IMR-90 (cell line): ENCODE measurements around the gene KRT16. TPM values are rescaled to one million over a fixed set of nuclear protein-coding genes. Genes with fewer than 3 reads are reported as not detected.

Experiments
- ATAC-seq: fragments of 200-7000 bp; cut with Tn5 transposase; 2 replicates; pipeline ENCODE4 v1.9.1; 2020; ENCODE audit warnings: low read depth, mild to moderate bottlenecking, moderate library complexity
- BruUV-seq: library from RNA; stranded (reverse); fragments of 400-500 nt; replicated peaks from 2 replicates; lab custom pipeline; 2021; lab: Mats Ljungman, UMichigan
- CTCF ChIA-PET: fragments of 300-600 bp; formaldehyde crosslinking; extraction: SDS; loops from one replicate; lab custom pipeline; 2021; ENCODE audit warnings: antibody characterized with exemption; lab: Yijun Ruan, JAX
- POLR2A ChIA-PET: fragments of 300-600 bp; sonication (Branson Sonifier 250); formaldehyde crosslinking; loops from one replicate; lab custom pipeline; 2022; ENCODE audit warnings: antibody characterized with exemption; ENCODE audit not compliant: unreplicated experiment; lab: Charles Lee
- DNase-seq: peaks from one replicate; pipeline ENCODE4 v3.0.0; 2013
- H2AFZ ChIP-seq: replicated peaks from 2 replicates; pipeline ENCODE3; 2013; ENCODE audit warnings: low read length, mild to moderate bottlenecking; ENCODE audit not compliant: poor library complexity
- H2AK5ac ChIP-seq: 2 replicates; pipeline ENCODE4 v1.6.1; 2013; ENCODE audit warnings: low read depth, low read length, inconsistent platforms
- H2AK9ac ChIP-seq: replicated peaks from 2 replicates; pipeline ENCODE3; 2013; ENCODE audit warnings: mild to moderate bottlenecking, low read depth, low read length, moderate library complexity; ENCODE audit not compliant: poor library complexity
- H2BK120ac ChIP-seq: 2 replicates; pipeline ENCODE4 v1.6.1; 2013; ENCODE audit warnings: low read depth, low read length, inconsistent platforms
- H2BK15ac ChIP-seq: 3 replicates; pipeline ENCODE4 v1.6.1; 2013; ENCODE audit warnings: low read depth, low read length, inconsistent platforms
- H2BK20ac ChIP-seq: 2 replicates; pipeline ENCODE4 v1.6.1; 2013; ENCODE audit warnings: low read depth, mild to moderate bottlenecking, inconsistent platforms, low read length, moderate library complexity
- H2BK5ac ChIP-seq: 2 replicates; pipeline ENCODE4 v1.6.1; 2013; ENCODE audit warnings: mild to moderate bottlenecking, low read depth, low read length, inconsistent platforms; ENCODE audit not compliant: poor library complexity, severe bottlenecking
- H3K14ac ChIP-seq: replicated peaks from 2 replicates; pipeline ENCODE4 v1.6.1; 2013; ENCODE audit warnings: low read depth, low read length, inconsistent platforms
- H3K18ac ChIP-seq: 2 replicates; pipeline ENCODE4 v1.6.1; 2013; ENCODE audit warnings: low read depth, low read length, control low read depth
- H3K23ac ChIP-seq: 2 replicates; pipeline ENCODE4 v1.6.1; 2013; ENCODE audit warnings: low read depth, low read length, inconsistent platforms
- H3K27ac ChIP-seq: 2 replicates; pipeline ENCODE4 v1.5.1; 2013; ENCODE audit warnings: mild to moderate bottlenecking, control low read depth, low read length; ENCODE audit not compliant: insufficient read depth
- H3K27me3 ChIP-seq: 2 replicates; pipeline ENCODE4 v1.6.1; 2013; ENCODE audit warnings: low read length; ENCODE audit not compliant: control insufficient read depth, insufficient read depth
- H3K36me3 ChIP-seq: 2 replicates; pipeline ENCODE4 v1.6.1; 2013; ENCODE audit warnings: low read length, mixed read lengths; ENCODE audit not compliant: control insufficient read depth, insufficient read depth
- H3K4ac ChIP-seq: 2 replicates; pipeline ENCODE4 v1.6.1; 2013; ENCODE audit warnings: low read depth, low read length, inconsistent platforms
- H3K4me1 ChIP-seq: 2 replicates; pipeline ENCODE4 v1.6.1; 2013; ENCODE audit warnings: low read length, mixed read lengths; ENCODE audit not compliant: control insufficient read depth, insufficient read depth
- H3K4me2 ChIP-seq: 2 replicates; pipeline ENCODE4 v1.6.1; 2013; ENCODE audit warnings: low read depth, mild to moderate bottlenecking, control low read depth, low read length, moderate library complexity
- H3K4me3 ChIP-seq: 2 replicates; pipeline ENCODE4 v1.5.1; 2013; ENCODE audit warnings: low read depth, mild to moderate bottlenecking, control low read depth, low read length, moderate library complexity; ENCODE audit not compliant: insufficient read depth
- H3K56ac ChIP-seq: 2 replicates; pipeline ENCODE4 v1.6.1; 2013; ENCODE audit warnings: low read length, inconsistent platforms; ENCODE audit not compliant: insufficient read depth; ENCODE audit errors: extremely low read depth
- H3K79me1 ChIP-seq, 2 experiments: 2 replicates each; pipeline ENCODE4 v1.6.1; 2013; ENCODE audit warnings: low read length in 2 of 2, inconsistent platforms in 1 of 2, low read depth in 1 of 2
- H3K9ac ChIP-seq: 2 replicates; pipeline ENCODE4 v1.6.1; 2013; ENCODE audit warnings: low read depth, low read length, control low read depth
- H3K9me1 ChIP-seq: 2 replicates; pipeline ENCODE4 v1.6.1; 2013; ENCODE audit warnings: low read length, inconsistent platforms; ENCODE audit not compliant: insufficient read depth
- H3K9me3 ChIP-seq: 2 replicates; pipeline ENCODE4 v1.6.1; 2013; ENCODE audit warnings: low read length; ENCODE audit not compliant: control insufficient read depth, insufficient read depth
- H4K20me1 ChIP-seq: 2 replicates; pipeline ENCODE4 v1.6.1; 2013; ENCODE audit warnings: low read length, inconsistent platforms; ENCODE audit not compliant: insufficient read depth
- H4K5ac ChIP-seq: 2 replicates; pipeline ENCODE4 v1.6.1; 2013; ENCODE audit warnings: mild to moderate bottlenecking, low read depth, low read length, control low read depth
- H4K8ac ChIP-seq, 2 experiments: 2 replicates each; pipeline ENCODE4 v1.6.1; 2013; ENCODE audit warnings: low read depth in 2 of 2, low read length in 2 of 2, control low read depth in 1 of 2, inconsistent platforms in 1 of 2
- H4K91ac ChIP-seq: 2 replicates; pipeline ENCODE4 v1.6.1; 2013; ENCODE audit warnings: low read depth, low read length, inconsistent platforms; ENCODE audit not compliant: insufficient read depth
- BHLHE40 ChIP-seq: fragments of 150-350 bp; IDR thresholded peaks from 2 replicates; pipeline ENCODE4 v1.6.1; 2016; ENCODE audit warnings: mild to moderate bottlenecking, low read depth, low read length
- CHD1 ChIP-seq: IDR thresholded peaks from 2 replicates; pipeline ENCODE4 v1.6.1; 2012; ENCODE audit warnings: low read depth, low read length, improper control_type of control experiment
- ELK1 ChIP-seq: fragments of 150-350 bp; IDR thresholded peaks from 2 replicates; pipeline ENCODE4 v1.6.1; 2016; ENCODE audit warnings: low read depth, mild to moderate bottlenecking, low read length, moderate library complexity, borderline replicate concordance
- MAFK ChIP-seq: IDR thresholded peaks from 2 replicates; pipeline ENCODE4 v1.6.1; 2012; ENCODE audit warnings: low read depth, low read length, improper control_type of control experiment
- POLR2A ChIP-seq: IDR thresholded peaks from 2 replicates; pipeline ENCODE4 v1.6.1; 2012; ENCODE audit warnings: mild to moderate bottlenecking, low read depth, low read length
- RCOR1 ChIP-seq: IDR thresholded peaks from 2 replicates; pipeline ENCODE4 v1.6.1; 2012; ENCODE audit warnings: mild to moderate bottlenecking, low read length, improper control_type of control experiment; ENCODE audit not compliant: insufficient replicate concordance
- RFX5 ChIP-seq: IDR thresholded peaks from 2 replicates; pipeline ENCODE4 v1.8.0; 2012; ENCODE audit warnings: low read depth, mild to moderate bottlenecking, low read length, moderate library complexity
- SMC3 ChIP-seq: fragments of 150-350 bp; IDR thresholded peaks from 2 replicates; pipeline ENCODE4 v1.6.1; 2016; ENCODE audit warnings: low read depth, mild to moderate bottlenecking, antibody characterized with exemption, low read length, moderate library complexity
- WGBS, 2 experiments: methylation state at CpG; one replicate each; pipeline versions ENCODE4 v1.1.5 to v1.1.7; 2013; ENCODE audit warnings: missing lambda C conversion rate in 2 of 2; ENCODE audit not compliant: insufficient read length in 1 of 2; ENCODE audit errors: extremely low coverage in 2 of 2; 5-methylcytosine and 5-hydroxymethylcytosine counted together
- dilution Hi-C: fragments of 300-500 bp; cut with HindIII; formaldehyde crosslinking; loops from one replicate; pipeline ENCODE4 v1.14.3; 2018; ENCODE audit warnings: low sequenced_read_pairs; ENCODE audit not compliant: unreplicated experiment
- in situ Hi-C: fragments of 300-500 bp; cut with MboI; formaldehyde crosslinking; loops from 3 replicates; pipeline ENCODE4 v1.14.3; 2019; ENCODE audit warnings: low sequenced_read_pairs, inconsistent platforms, mixed read lengths
- intact Hi-C: fragments of 100-400 bp; cut with micrococcal nuclease; formaldehyde crosslinking; loops from 2 replicates; pipeline ENCODE4 v1.10.0; 2022
- polyA plus RNA-seq, 3 experiments: library from polyadenylated mRNA; depleted of rRNA; stranded (reverse); fragments of >200 nt; gene quantifications; 2 replicates each; pipeline ENCODE4 v1.2.3, GENCODE V29; 2012; ENCODE audit warnings: low replicate concordance in 1 of 3
- total RNA-seq: library from RNA; depleted of rRNA; stranded (reverse); fragments of >200 nt; gene quantifications from 2 replicates; pipeline ENCODE4 v1.2.3, GENCODE V29; 2012; rRNA removed

The KRT16 gene
- total and polyA plus RNA-seq, 2 of the 4 experiments (the other 2 are of a cell fraction), result not detected

GRCh38 chr17:41561554-41561953 is 51.0 kb downstream of the KRT16 start:
- no peak overlapping the region for H2BK20ac ChIP-seq
- dilution Hi-C loops, result no loop called here
- H4K91ac ChIP-seq, result no peak overlapping the region
- peaks cover 61% of the 10 kb centered on the region for H3K27me3 ChIP-seq
- no peak overlapping the region for H3K14ac ChIP-seq
- no peak overlapping the region for H3K4ac ChIP-seq
- H4K8ac ChIP-seq, result no peak overlapping the region
- 0 out of 2 replicates have a peak, but pooled peaks cover 1% of the 10 kb centered on the region for H3K9me3 ChIP-seq
- no peak overlapping the region for H2BK5ac ChIP-seq
- TF ChIP-seq MAFK (no peak), ELK1 (no peak), POLR2A (no peak), SMC3 (no peak), RFX5 (no peak), CHD1 (no peak), RCOR1 (no peak), BHLHE40 (no peak)
- no peak overlapping the region for H3K56ac ChIP-seq
- H2AFZ ChIP-seq, result no peak overlapping the region
- DNase-seq (no peak), ATAC-seq (no peak)
- H3K4me1 ChIP-seq, result no peaks in the 10 kb centered on the region
- H3K4me3 ChIP-seq, result no peak overlapping the region
- in situ Hi-C loops, result no loop called here
- H3K9me1 ChIP-seq, result no peaks in the 10 kb centered on the region; the same call in 1 of the 2 replicates
- H3K27ac ChIP-seq, result no peak overlapping the region
- H3K9ac ChIP-seq, result no peak overlapping the region
- H2BK15ac ChIP-seq, result no peak overlapping the region
- no peak overlapping the region for H3K4me2 ChIP-seq
- H3K36me3 ChIP-seq, result no peaks in the 10 kb centered on the region
- no peaks in the 10 kb centered on the region for H3K79me1 ChIP-seq
- no peak overlapping the region for H3K18ac ChIP-seq
- no TSS peak for BruUV-seq
- H2AK9ac ChIP-seq, result no peak overlapping the region
- H4K5ac ChIP-seq, result no peak overlapping the region
- POLR2A ChIA-PET, result no interaction called here
- H3K23ac ChIP-seq, result no peak overlapping the region
- H4K20me1 ChIP-seq, result no peaks in the 10 kb centered on the region
- no peak overlapping the region for H2AK5ac ChIP-seq
- CTCF ChIA-PET, result no interaction called here
- 58% methylated on average over 3 of the region's 6 CpGs; no CpG with 5 or more reads in 1 of the 2 experiments for WGBS, 2 experiments
- intact Hi-C loops, result no loop called here
- no peak overlapping the region for H2BK120ac ChIP-seq

Other genes starting within 250 kb of the KRT16 start
- 0.18 and 0.28 TPM in 2 replicates for gene KRT33B, start 243.0 kb downstream of the KRT16 start, total RNA-seq
- 0.14 and 0.22 TPM in 2 replicates for gene KRT33B, start 243.0 kb downstream of the KRT16 start, polyA plus RNA-seq (2012; rRNA removed)
- 3.6 and 3.9 TPM in 2 replicates for gene KRT34, start 230.5 kb downstream of the KRT16 start, total RNA-seq
- 3.4 and 4.2 TPM in 2 replicates for gene KRT34, start 230.5 kb downstream of the KRT16 start, polyA plus RNA-seq (2012; rRNA removed)
- gene KRT31, start 215.2 kb downstream of the KRT16 start, total RNA-seq, result not detected in 2 replicates
- gene KRT31, start 215.2 kb downstream of the KRT16 start, polyA plus RNA-seq (2012; rRNA removed), result 0.05 TPM in 1 of 2 replicates, not detected in the other
- gene KRT37, start 188.2 kb downstream of the KRT16 start, total RNA-seq, result not detected in 2 replicates
- gene KRT37, start 188.2 kb downstream of the KRT16 start, polyA plus RNA-seq (2012; rRNA removed), result not detected in 2 replicates
- gene KRT38, start 171.8 kb downstream of the KRT16 start, total RNA-seq, result not detected in 2 replicates
- 0.04 and 0.09 TPM in 2 replicates for gene KRT38, start 171.8 kb downstream of the KRT16 start, polyA plus RNA-seq (2012; rRNA removed)
- gene KRT32, start 145.4 kb downstream of the KRT16 start, total RNA-seq, result not detected in 2 replicates
- 0.06 and 0.09 TPM in 2 replicates for gene KRT32, start 145.4 kb downstream of the KRT16 start, polyA plus RNA-seq (2012; rRNA removed)
- gene KRT35, start 131.6 kb downstream of the KRT16 start, total RNA-seq, result not detected in 2 replicates
- not detected in 2 replicates for gene KRT35, start 131.6 kb downstream of the KRT16 start, polyA plus RNA-seq (2012; rRNA removed)
- gene KRT36, start 122.9 kb downstream of the KRT16 start, total RNA-seq, result not detected in 2 replicates
- gene KRT36, start 122.9 kb downstream of the KRT16 start, polyA plus RNA-seq (2012; rRNA removed), result not detected in 2 replicates
- 0.18 and 0.28 TPM in 2 replicates for gene KRT13, start 107.2 kb downstream of the KRT16 start, total RNA-seq
- gene KRT13, start 107.2 kb downstream of the KRT16 start, polyA plus RNA-seq (2012; rRNA removed), result 0.56 and 0.60 TPM in 2 replicates
- gene KRT15, start 93.9 kb downstream of the KRT16 start, total RNA-seq, result 2.9 and 3.6 TPM in 2 replicates
- gene KRT15, start 93.9 kb downstream of the KRT16 start, polyA plus RNA-seq (2012; rRNA removed), result 5.3 and 7.6 TPM in 2 replicates
- gene KRT19, start 84.5 kb downstream of the KRT16 start, total RNA-seq, result 14.7 and 18.1 TPM in 2 replicates
- gene KRT19, start 84.5 kb downstream of the KRT16 start, polyA plus RNA-seq (2012; rRNA removed), result 12.0 and 12.5 TPM in 2 replicates
- gene KRT9, start 40.7 kb downstream of the KRT16 start, total RNA-seq, result not detected in 2 replicates
- not detected in 2 replicates for gene KRT9, start 40.7 kb downstream of the KRT16 start, polyA plus RNA-seq (2012; rRNA removed)
- gene KRT14, start 25.9 kb downstream of the KRT16 start, total RNA-seq, result not detected in 2 replicates
- gene KRT14, start 25.9 kb downstream of the KRT16 start, polyA plus RNA-seq (2012; rRNA removed), result not detected in 2 replicates
- 2.5 TPM in 2 replicates for gene KRT17, start 11.8 kb upstream of the KRT16 start, total RNA-seq
- 4.6 and 5.3 TPM in 2 replicates for gene KRT17, start 11.8 kb upstream of the KRT16 start, polyA plus RNA-seq (2012; rRNA removed)
- 89.4 and 102 TPM in 2 replicates for gene EIF1, start 76.1 kb upstream of the KRT16 start, total RNA-seq
- 381 and 388 TPM in 2 replicates for gene EIF1, start 76.1 kb upstream of the KRT16 start, polyA plus RNA-seq (2012; rRNA removed)
- not detected in 2 replicates for gene GAST, start 99.6 kb upstream of the KRT16 start, total RNA-seq
- not detected in 2 replicates for gene GAST, start 99.6 kb upstream of the KRT16 start, polyA plus RNA-seq (2012; rRNA removed)
- gene HAP1, start 121.9 kb upstream of the KRT16 start, total RNA-seq, result under 0.01 TPM in 1 of 2 replicates, not detected in the other
- gene HAP1, start 121.9 kb upstream of the KRT16 start, polyA plus RNA-seq (2012; rRNA removed), result 0.09 and 0.11 TPM in 2 replicates
- 12.9 and 14.7 TPM in 2 replicates for gene JUP, start 173.9 kb upstream of the KRT16 start, total RNA-seq
- gene JUP, start 173.9 kb upstream of the KRT16 start, polyA plus RNA-seq (2012; rRNA removed), result 27.3 and 28.4 TPM in 2 replicates
- gene P3H4, start 199.2 kb upstream of the KRT16 start, total RNA-seq, result 21.5 and 22.2 TPM in 2 replicates
- 66.7 and 76.9 TPM in 2 replicates for gene P3H4, start 199.2 kb upstream of the KRT16 start, polyA plus RNA-seq (2012; rRNA removed)
- 156 and 170 TPM in 2 replicates for gene FKBP10, start 200.2 kb upstream of the KRT16 start, total RNA-seq
- 984 and 1,083 TPM in 2 replicates for gene FKBP10, start 200.2 kb upstream of the KRT16 start, polyA plus RNA-seq (2012; rRNA removed)
- gene NT5C3B, start 223.5 kb upstream of the KRT16 start, total RNA-seq, result 83.0 and 92.7 TPM in 2 replicates
- gene NT5C3B, start 223.5 kb upstream of the KRT16 start, polyA plus RNA-seq (2012; rRNA removed), result 58.0 and 59.9 TPM in 2 replicates
- under 0.01 and 0.18 TPM in 2 replicates for gene KLHL10, start 225.1 kb upstream of the KRT16 start, total RNA-seq
- gene KLHL10, start 225.1 kb upstream of the KRT16 start, polyA plus RNA-seq (2012; rRNA removed), result 0.07 TPM in 1 of 2 replicates, not detected in the other